Kasumi-1 (cell line): ENCODE results near the gene NAALADL2.

Experiments used
- DNase-seq, 2 experiments: peaks; one replicate each; lab custom pipeline; 2025; lab: John Stamatoyannopoulos, UW

The NAALADL2 gene

GRCh38 chr3:175857666-175858270 lies 998.6 kb downstream of the NAALADL2 start:
- DNase-seq: no peak
